ENCODE data around the gene C2CD3. TPM values are rescaled to one million over a fixed set of nuclear protein-coding genes. Genes with fewer than 3 reads are reported as not detected.

The C2CD3 gene
- total RNA-seq, 4 donors from 2014 or later, result 28.2 to 46.9 (median 35.1) TPM

DNA sequence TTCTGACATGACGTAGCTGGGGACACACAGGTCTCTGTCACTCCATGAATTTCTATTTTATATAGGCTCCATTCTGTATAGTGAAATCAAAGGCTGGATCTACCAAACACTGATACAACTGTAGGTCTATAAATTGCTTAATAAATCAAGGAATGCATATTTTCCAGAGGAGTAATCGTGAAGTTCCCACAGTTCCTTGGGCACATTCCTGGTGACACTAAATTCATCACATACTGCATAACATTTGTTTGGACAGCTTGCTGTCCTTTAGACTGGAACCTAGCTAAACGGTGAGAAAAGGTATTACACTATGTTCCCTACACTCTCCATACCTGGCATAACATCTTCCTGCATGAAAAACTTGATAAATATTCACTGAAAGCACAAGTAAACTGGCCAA, 120.3 kb downstream of the C2CD3 start:
- H3K4me1 ChIP-seq, result no peaks in the 10 kb centered on the region
- peaks cover 0 to 88% (median 3%) of the 10 kb centered on the region in 3 donors for H3K36me3 ChIP-seq
- TF ChIP-seq POLR2A (IDR thresholded peaks at IDR 0.05), result no peak
- TF ChIP-seq, protein P1, sequence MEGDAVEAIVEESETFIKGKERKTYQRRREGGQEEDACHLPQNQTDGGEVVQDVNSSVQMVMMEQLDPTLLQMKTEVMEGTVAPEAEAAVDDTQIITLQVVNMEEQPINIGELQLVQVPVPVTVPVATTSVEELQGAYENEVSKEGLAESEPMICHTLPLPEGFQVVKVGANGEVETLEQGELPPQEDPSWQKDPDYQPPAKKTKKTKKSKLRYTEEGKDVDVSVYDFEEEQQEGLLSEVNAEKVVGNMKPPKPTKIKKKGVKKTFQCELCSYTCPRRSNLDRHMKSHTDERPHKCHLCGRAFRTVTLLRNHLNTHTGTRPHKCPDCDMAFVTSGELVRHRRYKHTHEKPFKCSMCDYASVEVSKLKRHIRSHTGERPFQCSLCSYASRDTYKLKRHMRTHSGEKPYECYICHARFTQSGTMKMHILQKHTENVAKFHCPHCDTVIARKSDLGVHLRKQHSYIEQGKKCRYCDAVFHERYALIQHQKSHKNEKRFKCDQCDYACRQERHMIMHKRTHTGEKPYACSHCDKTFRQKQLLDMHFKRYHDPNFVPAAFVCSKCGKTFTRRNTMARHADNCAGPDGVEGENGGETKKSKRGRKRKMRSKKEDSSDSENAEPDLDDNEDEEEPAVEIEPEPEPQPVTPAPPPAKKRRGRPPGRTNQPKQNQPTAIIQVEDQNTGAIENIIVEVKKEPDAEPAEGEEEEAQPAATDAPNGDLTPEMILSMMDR (IDR thresholded peaks at IDR 0.05), result no peak
- TF ChIP-seq EP300 (IDR thresholded peaks at IDR 0.05), result no peak
- DNase-seq (ENCODE audit: low spot score in 2 of 2), result no peak
- WGBS, 2 donors, result 89 to 92% methylated on average over 3 of the region's 3 CpGs
- no peaks in the 10 kb centered on the region for H3K9me3 ChIP-seq
- no peak overlapping the region for H3K27ac ChIP-seq
- no peaks in the 10 kb centered on the region for H3K27me3 ChIP-seq
- H3K4me3 ChIP-seq, result no peak overlapping the region

DNA sequence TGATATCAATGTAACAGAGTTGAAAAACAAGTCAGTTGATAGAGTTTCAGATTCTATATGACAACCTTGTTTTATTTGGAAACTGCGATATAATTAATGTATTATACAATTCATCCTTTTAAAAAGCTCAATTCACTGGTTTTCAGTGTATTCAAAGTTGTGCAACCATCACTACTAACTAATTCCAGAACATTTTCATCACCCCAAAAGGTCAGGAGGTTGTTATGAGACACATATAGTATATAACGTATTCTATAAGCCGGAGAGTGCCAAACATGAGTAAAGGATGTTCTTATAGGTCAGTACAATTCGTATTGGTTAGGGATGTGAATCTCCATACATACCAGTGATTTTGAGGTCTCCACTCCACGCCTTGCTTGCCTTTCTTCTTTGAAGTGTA, 121.8 kb downstream of the C2CD3 start:
- Histone ChIP-seq H3K4me1 (no peaks in the 10 kb centered on the region), H3K27ac (no peak overlapping the region), H3K4me3 (no peak overlapping the region), H3K36me3 (peaks cover 0 to 80% (median 3%) of the 10 kb centered on the region in 3 donors), H3K27me3 (no peaks in the 10 kb centered on the region), H3K9me3 (no peaks in the 10 kb centered on the region)
- TF ChIP-seq, protein P1 (IDR thresholded peaks at IDR 0.05), result no peak
- no peak for TF ChIP-seq EP300 (IDR thresholded peaks at IDR 0.05)
- TF ChIP-seq POLR2A (IDR thresholded peaks at IDR 0.05), result no peak
- no peak for DNase-seq (ENCODE audit: low spot score in 2 of 2)
- 68 to 69% methylated on average over 5 of the region's 5 CpGs for WGBS, 2 donors

DNA sequence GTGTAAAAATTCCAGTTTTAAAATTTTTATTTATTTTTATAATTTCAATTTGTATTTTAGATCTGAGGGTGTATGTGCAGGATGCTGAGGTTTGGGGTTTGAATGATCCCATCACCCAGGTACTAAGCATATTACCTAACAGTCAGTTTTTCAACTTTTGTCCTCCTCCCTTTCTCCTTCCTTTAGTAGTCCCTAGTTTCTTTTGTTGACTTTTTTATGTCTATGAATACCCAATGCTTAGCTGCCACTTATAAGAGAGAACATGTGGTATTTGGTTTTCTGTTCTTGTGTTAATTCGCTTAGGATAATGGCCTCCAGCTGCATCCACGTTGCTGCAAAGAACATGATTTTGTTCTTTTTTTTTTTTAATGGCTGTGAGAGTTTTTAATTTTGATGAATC, 126.3 kb downstream of the C2CD3 start:
- Histone ChIP-seq H3K4me3 (no peak overlapping the region), H3K36me3 (peaks cover 0 to 80% (median 3%) of the 10 kb centered on the region in 3 donors)

DNA sequence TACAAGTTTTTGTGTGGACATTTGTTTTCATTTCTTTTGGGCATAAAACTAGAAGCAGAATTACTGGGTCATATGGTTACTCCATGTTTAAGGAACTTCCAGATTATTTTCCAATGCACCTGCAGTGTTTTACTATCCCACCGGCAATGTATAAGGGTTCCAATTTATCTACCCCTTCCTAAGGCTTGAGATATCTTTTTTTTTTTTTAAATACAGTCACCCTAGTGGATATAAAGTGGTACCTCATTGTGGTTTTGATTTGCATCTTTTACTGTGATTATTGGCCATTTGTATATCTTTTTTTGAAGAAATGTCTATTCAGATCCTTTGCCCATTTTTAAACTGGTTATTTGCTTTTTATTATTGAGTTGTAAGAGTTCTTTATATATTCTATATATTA, 127.4 kb downstream of the C2CD3 start:
- Histone ChIP-seq H3K4me1 (no peaks in the 10 kb centered on the region), H3K27me3 (no peaks in the 10 kb centered on the region), H3K27ac (no peak overlapping the region), H3K36me3 (peaks cover 0 to 80% (median 3%) of the 10 kb centered on the region in 3 donors), H3K9me3 (no peaks in the 10 kb centered on the region), H3K4me3 (no peak overlapping the region)
- TF ChIP-seq EP300 (IDR thresholded peaks at IDR 0.05) (no peak), POLR2A (IDR thresholded peaks at IDR 0.05) (no peak)
- TF ChIP-seq, protein P1 (IDR thresholded peaks at IDR 0.05), result no peak
- WGBS, 2 donors, result 97 to 98% methylated on average over 1 of the region's 1 CpG
- DNase-seq (ENCODE audit: low spot score in 2 of 2), result no peak

More for the DNA sequence above, 126.3 kb downstream of the C2CD3 start:
- no peaks in the 10 kb centered on the region for H3K27me3 ChIP-seq
- no peaks in the 10 kb centered on the region for H3K9me3 ChIP-seq
- DNase-seq (ENCODE audit: low spot score in 2 of 2), result no peak
- WGBS, 2 donors, result 62 to 66% methylated on average over 2 of the region's 2 CpGs
- H3K27ac ChIP-seq, result no peak overlapping the region
- H3K4me1 ChIP-seq, result no peaks in the 10 kb centered on the region
- TF ChIP-seq POLR2A (IDR thresholded peaks at IDR 0.05), result no peak
- TF ChIP-seq, protein P1 (IDR thresholded peaks at IDR 0.05), result no peak
- TF ChIP-seq EP300 (IDR thresholded peaks at IDR 0.05), result no peak

DNA sequence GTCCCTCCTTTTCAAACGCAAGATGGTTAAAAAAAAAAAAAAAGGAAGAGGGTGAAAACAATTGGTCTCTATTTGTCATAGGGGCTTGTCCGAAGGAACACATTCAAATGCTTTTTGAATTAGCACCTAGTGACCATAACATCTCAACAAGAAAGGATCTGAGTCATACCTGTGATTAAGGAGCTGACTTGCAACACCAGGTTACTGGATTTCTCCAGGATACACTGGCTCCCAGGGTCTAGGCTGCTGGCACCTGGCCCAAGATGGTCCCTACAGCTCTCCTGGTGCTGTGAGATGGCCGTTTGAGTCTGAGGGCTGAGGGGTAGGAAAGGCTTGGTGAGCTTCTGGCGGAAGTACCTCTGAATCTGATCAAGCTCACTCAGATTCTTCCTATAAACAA, 133.5 kb downstream of the C2CD3 start:
- peaks cover 0 to 98% (median 0%) of the 10 kb centered on the region in 3 donors for H3K36me3 ChIP-seq
- WGBS, 2 donors, result 67 to 69% methylated on average over 4 of the region's 4 CpGs
- TF ChIP-seq, protein P1 (IDR thresholded peaks at IDR 0.05), result no peak
- TF ChIP-seq EP300 (IDR thresholded peaks at IDR 0.05), result no peak
- TF ChIP-seq POLR2A (IDR thresholded peaks at IDR 0.05), result no peak

More for the DNA sequence above, 133.5 kb downstream of the C2CD3 start:
- H3K9me3 ChIP-seq, result no peaks in the 10 kb centered on the region
- no peaks in the 10 kb centered on the region for H3K27me3 ChIP-seq
- no peak overlapping the region for H3K27ac ChIP-seq
- H3K4me3 ChIP-seq, result no peak overlapping the region
- no peaks in the 10 kb centered on the region for H3K4me1 ChIP-seq
- DNase-seq (ENCODE audit: low spot score in 2 of 2), result no peak

All from tibial nerve (tissue), 4 donors.